Testis (tissue), 3 donors: ENCODE data around the gene MAP4. TPM values are rescaled to one million over a fixed set of nuclear protein-coding genes. Genes with fewer than 3 reads are reported as not detected.

ENCODE experiments used
- DNase-seq: peaks from one replicate; pipeline ENCODE4 v3.0.0-alpha.2; 2019
- H3K27ac ChIP-seq, 2 donors: fragments of 200-600 bp; sonication (generic); one replicate each; pipeline ENCODE4 v1.5.1; 2019
- H3K27me3 ChIP-seq: fragments of 200-600 bp; sonication (generic); one replicate; pipeline ENCODE4 v1.5.1; 2019
- H3K36me3 ChIP-seq: fragments of 200-600 bp; sonication (generic); one replicate; pipeline ENCODE4 v1.5.1; 2017; ENCODE audit warnings: low read depth; ENCODE audit errors: missing control alignments
- H3K4me1 ChIP-seq: fragments of 200-600 bp; sonication (generic); one replicate; pipeline ENCODE4 v1.5.1; 2019
- H3K4me3 ChIP-seq, 2 donors: fragments of 200-600 bp; sonication (generic); one replicate each; pipeline ENCODE4 v1.5.1; 2017 to 2019
- H3K9me3 ChIP-seq: fragments of 200-600 bp; sonication (generic); one replicate; pipeline ENCODE4 v1.5.1; 2017
- POLR2A ChIP-seq: fragments of 450-650 bp; IDR thresholded peaks from one replicate; pipeline ENCODE4 v1.6.1; 2017; ENCODE audit warnings: antibody characterized with exemption, mild to moderate bottlenecking, moderate library complexity
- WGBS, 2 donors: methylation state at CpG; one replicate each; pipeline ENCODE4 v1.1.5; 2018; 5-methylcytosine and 5-hydroxymethylcytosine counted together
- intact Hi-C: fragments of 100-400 bp; cut with DNase I; formaldehyde crosslinking; loops from one replicate; pipeline ENCODE4 v1.15.1; 2023; ENCODE audit warnings: low total_unique reads
- polyA plus RNA-seq: library from polyadenylated mRNA; stranded (reverse); fragments of 350-450 nt; fragmentation: Illumina TruSeq; extraction: RNeasy Lipid Tissue Mini Kit (QIAGEN cat#74804); gene quantifications from one replicate; pipeline ENCODE4 v1.2.3, GENCODE V29; 2014; ENCODE audit warnings: low read depth, low replicate concordance; ENCODE audit not compliant: insufficient read depth
- total RNA-seq, 2 donors: library from RNA; depleted of rRNA; stranded (reverse); fragments of >200 nt; gene quantifications; one replicate each; pipeline ENCODE4 v1.2.3, GENCODE V29; 2016
- TF ChIP-seq, protein P1 (sequence below), 3 experiments: fragments of 450-650 bp in 2 of 3; fragments of 200-600 bp in 1 of 3; sonication (generic) in 1 of 3; IDR thresholded peaks; one replicate each; pipeline ENCODE4 v1.5.1; 2016 to 2019; ENCODE audit warnings: antibody characterized with exemption in 3 of 3, mild to moderate bottlenecking in 2 of 3, moderate library complexity in 1 of 3

MAP4 gene
- total and polyA plus RNA-seq, 3 donors from 2014 or later: 195 to 241 (median 226) TPM

DNA sequence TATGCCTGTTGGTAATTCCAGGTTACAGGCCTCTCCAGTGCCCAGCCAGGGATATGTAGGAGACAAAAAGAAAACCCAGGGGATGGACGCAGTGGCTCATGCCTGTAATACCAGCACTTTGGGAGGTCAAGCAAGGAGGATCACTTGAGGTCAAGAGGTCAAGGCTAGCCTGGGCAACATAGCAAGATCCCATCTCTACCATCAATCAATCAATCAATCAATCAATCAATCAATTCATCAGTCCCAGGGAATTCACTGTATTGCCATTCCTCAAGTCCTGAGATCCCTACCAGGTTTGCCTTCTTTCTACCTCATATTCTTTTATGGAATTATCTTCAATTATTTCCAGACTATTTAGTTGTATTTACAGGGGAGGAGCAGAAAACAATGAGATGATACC, 131.0 kb downstream of the MAP4 start:
- intact Hi-C loops: no loop called here
- 92 to 100% methylated on average over 1 of the region's 1 CpG for WGBS, 2 donors
- Histone ChIP-seq H3K36me3 (no peaks in the 10 kb centered on the region), H3K4me3 (no peak overlapping the region), H3K27me3 (no peaks in the 10 kb centered on the region), H3K27ac (no peak overlapping the region), H3K9me3 (no peaks in the 10 kb centered on the region), H3K4me1 (peaks cover 4% of the 10 kb centered on the region)
- TF ChIP-seq, protein P1, sequence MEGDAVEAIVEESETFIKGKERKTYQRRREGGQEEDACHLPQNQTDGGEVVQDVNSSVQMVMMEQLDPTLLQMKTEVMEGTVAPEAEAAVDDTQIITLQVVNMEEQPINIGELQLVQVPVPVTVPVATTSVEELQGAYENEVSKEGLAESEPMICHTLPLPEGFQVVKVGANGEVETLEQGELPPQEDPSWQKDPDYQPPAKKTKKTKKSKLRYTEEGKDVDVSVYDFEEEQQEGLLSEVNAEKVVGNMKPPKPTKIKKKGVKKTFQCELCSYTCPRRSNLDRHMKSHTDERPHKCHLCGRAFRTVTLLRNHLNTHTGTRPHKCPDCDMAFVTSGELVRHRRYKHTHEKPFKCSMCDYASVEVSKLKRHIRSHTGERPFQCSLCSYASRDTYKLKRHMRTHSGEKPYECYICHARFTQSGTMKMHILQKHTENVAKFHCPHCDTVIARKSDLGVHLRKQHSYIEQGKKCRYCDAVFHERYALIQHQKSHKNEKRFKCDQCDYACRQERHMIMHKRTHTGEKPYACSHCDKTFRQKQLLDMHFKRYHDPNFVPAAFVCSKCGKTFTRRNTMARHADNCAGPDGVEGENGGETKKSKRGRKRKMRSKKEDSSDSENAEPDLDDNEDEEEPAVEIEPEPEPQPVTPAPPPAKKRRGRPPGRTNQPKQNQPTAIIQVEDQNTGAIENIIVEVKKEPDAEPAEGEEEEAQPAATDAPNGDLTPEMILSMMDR (IDR thresholded peaks at IDR 0.05): no peak
- TF ChIP-seq POLR2A: no peak
- DNase-seq: no peak

DNA sequence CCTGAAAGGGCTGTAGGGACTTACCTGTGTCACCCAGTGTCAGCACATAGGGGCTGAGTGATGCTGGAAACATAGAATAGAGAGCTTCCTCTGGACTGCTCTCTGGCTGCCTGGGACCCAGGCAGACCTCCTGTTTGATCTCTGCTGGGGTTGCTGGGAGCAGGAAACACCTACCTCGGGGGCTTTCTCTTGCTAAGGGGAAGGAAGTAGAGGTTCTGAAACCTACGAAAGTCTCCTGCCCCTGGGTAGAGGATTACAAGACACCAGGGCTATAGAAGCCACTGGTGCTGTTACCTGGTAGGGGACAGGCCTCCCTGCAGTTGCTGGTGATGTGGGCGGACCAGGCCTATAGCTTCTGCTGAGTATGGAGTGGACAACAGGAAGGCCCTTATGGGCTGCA, 131.6 kb downstream of the MAP4 start:
- intact Hi-C loops: no loop called here

DNA sequence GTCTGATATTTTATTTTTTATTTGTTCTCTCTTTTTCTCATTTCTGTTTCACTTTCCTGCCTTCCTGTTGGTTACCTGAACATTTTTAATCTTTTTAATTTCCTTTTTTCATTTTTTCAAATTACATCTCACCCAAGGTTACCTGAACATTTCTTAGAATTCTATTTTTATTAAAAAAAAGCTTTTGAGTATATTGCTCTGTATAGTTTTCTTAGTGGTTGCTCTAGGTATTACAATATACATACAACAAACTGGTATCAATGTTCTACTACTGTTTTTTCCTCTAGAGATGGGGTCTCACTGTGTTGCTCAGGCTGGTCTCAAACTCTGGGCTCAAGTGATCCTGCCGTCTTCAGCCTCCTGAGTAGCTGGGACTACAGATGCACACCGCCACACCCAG, 133.9 kb downstream of the MAP4 start:
- Histone ChIP-seq H3K4me1 (peaks cover 10% of the 10 kb centered on the region), H3K27me3 (no peaks in the 10 kb centered on the region), H3K9me3 (no peaks in the 10 kb centered on the region), H3K4me3 (no peak overlapping the region), H3K36me3 (no peaks in the 10 kb centered on the region), H3K27ac (no peak overlapping the region)
- no peak for DNase-seq
- intact Hi-C loops: no loop called here
- WGBS, 2 donors: 91 to 98% methylated on average over 2 of the region's 2 CpGs
- TF ChIP-seq POLR2A: no peak
- TF ChIP-seq, protein P1 (IDR thresholded peaks at IDR 0.05): peak in 1 of 3 experiments; percentile 47

More for the DNA sequence above, 131.6 kb downstream of the MAP4 start:
- WGBS, 2 donors: 68 to 82% methylated on average over 3 of the region's 3 CpGs
- no peaks in the 10 kb centered on the region for H3K4me1 ChIP-seq
- no peak overlapping the region for H3K27ac ChIP-seq
- DNase-seq: no peak
- TF ChIP-seq, protein P1 (IDR thresholded peaks at IDR 0.05): no peak
- H3K9me3 ChIP-seq: no peaks in the 10 kb centered on the region
- H3K36me3 ChIP-seq: no peaks in the 10 kb centered on the region
- no peaks in the 10 kb centered on the region for H3K27me3 ChIP-seq
- H3K4me3 ChIP-seq: no peak overlapping the region

DNA sequence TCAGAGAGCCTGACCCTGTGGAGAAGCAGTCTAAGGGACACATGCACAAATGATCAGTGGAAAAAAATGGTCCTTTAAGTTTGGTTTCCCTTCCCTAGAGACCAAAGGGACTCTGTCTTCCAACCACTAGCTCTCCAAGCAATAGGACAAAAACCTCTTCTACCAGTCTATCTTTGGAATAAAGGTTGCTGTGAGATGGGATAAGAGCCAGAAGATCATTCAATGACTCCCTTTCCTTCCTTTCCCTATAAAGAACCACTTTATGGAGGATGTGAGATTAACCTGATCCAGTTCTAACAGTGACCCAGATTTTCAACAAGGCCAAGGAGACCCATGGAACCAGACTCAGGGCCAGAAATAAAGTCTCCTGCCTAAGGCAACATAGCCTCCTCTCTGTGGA, 138.5 kb downstream of the MAP4 start:
- Histone ChIP-seq H3K27me3 (no peaks in the 10 kb centered on the region), H3K9me3 (no peaks in the 10 kb centered on the region), H3K27ac (peak overlapping the region; percentile 47 to 62), H3K36me3 (no peaks in the 10 kb centered on the region), H3K4me1 (peaks cover 25% of the 10 kb centered on the region), H3K4me3 (no peak overlapping the region)
- TF ChIP-seq, protein P1 (IDR thresholded peaks at IDR 0.05): no peak
- no peak for TF ChIP-seq POLR2A
- intact Hi-C loops: no loop called here
- DNase-seq: no peak

DNA sequence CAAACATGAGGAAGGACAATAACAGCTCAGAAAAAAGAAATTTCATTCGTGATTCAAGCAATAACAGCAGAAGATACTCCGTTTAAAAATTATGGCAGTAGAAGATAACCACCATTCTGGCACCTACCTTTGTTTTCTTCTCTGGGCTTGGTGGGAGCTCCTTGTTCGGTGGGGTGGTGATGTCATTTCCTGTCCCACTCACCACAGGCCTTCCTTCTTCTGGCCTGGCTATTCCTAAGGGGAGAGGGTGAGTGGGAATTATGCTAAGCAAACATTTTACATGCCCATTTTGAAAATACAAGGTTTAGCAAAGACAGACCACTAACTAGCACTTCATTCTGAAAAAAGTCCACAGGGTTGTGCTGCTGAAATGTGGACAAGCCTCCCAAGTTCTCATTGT, 138.9 kb downstream of the MAP4 start:
- intact Hi-C loops: no loop called here
- Histone ChIP-seq H3K4me1 (peaks cover 25% of the 10 kb centered on the region), H3K27ac (peak overlapping the region; percentile 47 to 62), H3K27me3 (no peaks in the 10 kb centered on the region), H3K36me3 (no peaks in the 10 kb centered on the region), H3K9me3 (no peaks in the 10 kb centered on the region), H3K4me3 (no peak overlapping the region)
- DNase-seq: no peak
- WGBS, 2 donors: 76 to 79% methylated on average over 3 of the region's 3 CpGs
- TF ChIP-seq, protein P1 (IDR thresholded peaks at IDR 0.05): no peak
- no peak for TF ChIP-seq POLR2A
